HepG2 (cell line): ENCODE data around the gene ACACA. TPM values are rescaled to one million over a fixed set of nuclear protein-coding genes. Genes with fewer than 3 reads are reported as not detected.

Experiments used
- FOXK2 ChIP-seq: fragments of 450-650 bp; IDR thresholded peaks from 2 replicates; pipeline ENCODE4 v1.6.1; 2016
- GATAD2A ChIP-seq: IDR thresholded peaks from 2 replicates; pipeline ENCODE4 v1.6.1; 2016
- JUND ChIP-seq: sonication (generic); formaldehyde crosslinking; IDR thresholded peaks from 2 replicates; pipeline ENCODE4 v1.8.0; 2022; ENCODE audit warnings: mild to moderate bottlenecking, missing genetic modification reagents
- MAFK ChIP-seq, 2 experiments: IDR thresholded peaks in 1 of 2; conservative IDR thresholded peaks in 1 of 2; 2 replicates each; pipeline ENCODE4 v1.6.1; 2011; ENCODE audit warnings: improper control_type of control experiment in 2 of 2, low read length in 2 of 2
- NCOR1 ChIP-seq: fragments of 200-600 bp; sonication (generic); IDR thresholded peaks from 2 replicates; pipeline ENCODE4 v1.7.0; 2017; ENCODE audit warnings: antibody characterized with exemption, low read length, borderline replicate concordance
- NRL ChIP-seq: sonication (generic); formaldehyde crosslinking; IDR thresholded peaks from 2 replicates; pipeline ENCODE4 v1.5.0; 2020; ENCODE audit warnings: missing genetic modification reagents, mild to moderate bottlenecking, moderate library complexity, borderline replicate concordance
- POGK ChIP-seq: sonication (generic); formaldehyde crosslinking; conservative IDR thresholded peaks from 2 replicates; pipeline ENCODE4 v1.8.0; 2022; ENCODE audit warnings: mild to moderate bottlenecking, moderate library complexity, missing genetic modification reagents
- SKI ChIP-seq: fragments of 450-650 bp; IDR thresholded peaks from one replicate; pipeline ENCODE4 v1.6.1; 2018; ENCODE audit warnings: mild to moderate bottlenecking; ENCODE audit not compliant: partially characterized antibody
- TBX2 ChIP-seq: sonication (generic); formaldehyde crosslinking; IDR thresholded peaks from 2 replicates; pipeline ENCODE4 v1.5.0; 2020; ENCODE audit warnings: missing genetic modification reagents, mild to moderate bottlenecking, borderline replicate concordance
- TFE3 ChIP-seq: IDR thresholded peaks from 2 replicates; pipeline ENCODE4 v1.6.1; 2016
- ZKSCAN1 ChIP-seq: fragments of 150-350 bp; IDR thresholded peaks from 2 replicates; pipeline ENCODE4 v1.6.1; 2014; ENCODE audit warnings: low read length
- ZNF350 ChIP-seq: sonication (generic); formaldehyde crosslinking; IDR thresholded peaks from 2 replicates; pipeline ENCODE4 v1.4.0; 2020; ENCODE audit warnings: mild to moderate bottlenecking, low read depth, missing genetic modification reagents, borderline replicate concordance
- ZNF766 ChIP-seq: sonication (generic); formaldehyde crosslinking; IDR thresholded peaks from 2 replicates; pipeline ENCODE4 v1.5.0; 2020; ENCODE audit warnings: missing genetic modification reagents, borderline replicate concordance
- polyA plus RNA-seq, 8 experiments: library from polyadenylated mRNA; depleted of rRNA in 3 of 8; stranded (reverse) in 7 of 8; unstranded in 1 of 8; fragments of >200 nt; fragmentation: Illumina TruSeq in 4 of 8; extraction: Trizol in 4 of 8; gene quantifications; 2 replicates each; pipeline versions ENCODE4 v1.2.1 to v1.2.3, GENCODE V29; 2011 to 2016; ENCODE audit warnings: low read depth in 4 of 8, missing spikeins in 1 of 8, mixed read lengths in 1 of 8; ENCODE audit not compliant: insufficient read depth in 1 of 8
- total RNA-seq, 5 experiments: library from RNA; depleted of rRNA; stranded (reverse); fragments of >200 nt; fragmentation: Illumina TruSeq; extraction: Trizol; gene quantifications; 2 replicates each; pipeline ENCODE4 v1.2.3, GENCODE V29; 2016; ENCODE audit warnings: low read depth in 1 of 5
- TF ChIP-seq, protein P1 (sequence below): sonication (generic); formaldehyde crosslinking; IDR thresholded peaks from 2 replicates; pipeline ENCODE4 v1.4.0; 2020; ENCODE audit warnings: mild to moderate bottlenecking, missing genetic modification reagents
- TF ChIP-seq, protein P2 (sequence below): sonication (generic); formaldehyde crosslinking; IDR thresholded peaks from 2 replicates; pipeline ENCODE4 v1.8.0; 2022; ENCODE audit warnings: mild to moderate bottlenecking, missing genetic modification reagents; ENCODE audit not compliant: insufficient replicate concordance

The ACACA gene
- total and polyA plus RNA-seq, 2 of the 13 experiments (the other 11 are each of a cell fraction or from before 2014, with no cell fraction given): 39.2 to 47.2 TPM

DNA sequence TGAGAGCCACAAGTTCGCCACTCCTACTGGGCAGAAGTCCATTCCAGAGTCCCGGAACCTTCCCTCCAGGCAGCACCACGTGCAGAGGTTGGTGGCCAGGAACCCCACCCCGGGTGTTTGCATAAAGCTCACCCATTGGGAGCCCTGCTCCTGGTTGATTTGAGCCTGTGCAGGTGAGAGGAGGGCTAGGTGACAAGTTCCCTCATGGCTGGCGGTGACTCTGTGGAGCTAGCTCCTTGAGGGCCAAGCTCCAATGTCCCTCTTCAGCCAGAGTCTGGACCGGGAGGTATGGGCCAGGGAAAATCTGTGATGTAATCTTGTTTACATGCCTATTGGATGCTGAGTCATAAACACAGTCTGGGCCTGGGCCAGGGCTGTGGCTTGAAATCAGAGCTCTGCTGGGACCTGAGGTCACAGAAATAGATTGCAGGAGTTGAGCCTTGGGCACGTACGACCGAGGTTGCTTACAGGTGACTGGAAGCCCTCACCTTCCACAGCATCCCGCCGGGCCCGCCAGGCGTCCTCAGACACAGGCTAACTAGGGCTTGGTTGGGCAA is 339.0 kb downstream of the ACACA start (continued):
- TF ChIP-seq, protein P1, sequence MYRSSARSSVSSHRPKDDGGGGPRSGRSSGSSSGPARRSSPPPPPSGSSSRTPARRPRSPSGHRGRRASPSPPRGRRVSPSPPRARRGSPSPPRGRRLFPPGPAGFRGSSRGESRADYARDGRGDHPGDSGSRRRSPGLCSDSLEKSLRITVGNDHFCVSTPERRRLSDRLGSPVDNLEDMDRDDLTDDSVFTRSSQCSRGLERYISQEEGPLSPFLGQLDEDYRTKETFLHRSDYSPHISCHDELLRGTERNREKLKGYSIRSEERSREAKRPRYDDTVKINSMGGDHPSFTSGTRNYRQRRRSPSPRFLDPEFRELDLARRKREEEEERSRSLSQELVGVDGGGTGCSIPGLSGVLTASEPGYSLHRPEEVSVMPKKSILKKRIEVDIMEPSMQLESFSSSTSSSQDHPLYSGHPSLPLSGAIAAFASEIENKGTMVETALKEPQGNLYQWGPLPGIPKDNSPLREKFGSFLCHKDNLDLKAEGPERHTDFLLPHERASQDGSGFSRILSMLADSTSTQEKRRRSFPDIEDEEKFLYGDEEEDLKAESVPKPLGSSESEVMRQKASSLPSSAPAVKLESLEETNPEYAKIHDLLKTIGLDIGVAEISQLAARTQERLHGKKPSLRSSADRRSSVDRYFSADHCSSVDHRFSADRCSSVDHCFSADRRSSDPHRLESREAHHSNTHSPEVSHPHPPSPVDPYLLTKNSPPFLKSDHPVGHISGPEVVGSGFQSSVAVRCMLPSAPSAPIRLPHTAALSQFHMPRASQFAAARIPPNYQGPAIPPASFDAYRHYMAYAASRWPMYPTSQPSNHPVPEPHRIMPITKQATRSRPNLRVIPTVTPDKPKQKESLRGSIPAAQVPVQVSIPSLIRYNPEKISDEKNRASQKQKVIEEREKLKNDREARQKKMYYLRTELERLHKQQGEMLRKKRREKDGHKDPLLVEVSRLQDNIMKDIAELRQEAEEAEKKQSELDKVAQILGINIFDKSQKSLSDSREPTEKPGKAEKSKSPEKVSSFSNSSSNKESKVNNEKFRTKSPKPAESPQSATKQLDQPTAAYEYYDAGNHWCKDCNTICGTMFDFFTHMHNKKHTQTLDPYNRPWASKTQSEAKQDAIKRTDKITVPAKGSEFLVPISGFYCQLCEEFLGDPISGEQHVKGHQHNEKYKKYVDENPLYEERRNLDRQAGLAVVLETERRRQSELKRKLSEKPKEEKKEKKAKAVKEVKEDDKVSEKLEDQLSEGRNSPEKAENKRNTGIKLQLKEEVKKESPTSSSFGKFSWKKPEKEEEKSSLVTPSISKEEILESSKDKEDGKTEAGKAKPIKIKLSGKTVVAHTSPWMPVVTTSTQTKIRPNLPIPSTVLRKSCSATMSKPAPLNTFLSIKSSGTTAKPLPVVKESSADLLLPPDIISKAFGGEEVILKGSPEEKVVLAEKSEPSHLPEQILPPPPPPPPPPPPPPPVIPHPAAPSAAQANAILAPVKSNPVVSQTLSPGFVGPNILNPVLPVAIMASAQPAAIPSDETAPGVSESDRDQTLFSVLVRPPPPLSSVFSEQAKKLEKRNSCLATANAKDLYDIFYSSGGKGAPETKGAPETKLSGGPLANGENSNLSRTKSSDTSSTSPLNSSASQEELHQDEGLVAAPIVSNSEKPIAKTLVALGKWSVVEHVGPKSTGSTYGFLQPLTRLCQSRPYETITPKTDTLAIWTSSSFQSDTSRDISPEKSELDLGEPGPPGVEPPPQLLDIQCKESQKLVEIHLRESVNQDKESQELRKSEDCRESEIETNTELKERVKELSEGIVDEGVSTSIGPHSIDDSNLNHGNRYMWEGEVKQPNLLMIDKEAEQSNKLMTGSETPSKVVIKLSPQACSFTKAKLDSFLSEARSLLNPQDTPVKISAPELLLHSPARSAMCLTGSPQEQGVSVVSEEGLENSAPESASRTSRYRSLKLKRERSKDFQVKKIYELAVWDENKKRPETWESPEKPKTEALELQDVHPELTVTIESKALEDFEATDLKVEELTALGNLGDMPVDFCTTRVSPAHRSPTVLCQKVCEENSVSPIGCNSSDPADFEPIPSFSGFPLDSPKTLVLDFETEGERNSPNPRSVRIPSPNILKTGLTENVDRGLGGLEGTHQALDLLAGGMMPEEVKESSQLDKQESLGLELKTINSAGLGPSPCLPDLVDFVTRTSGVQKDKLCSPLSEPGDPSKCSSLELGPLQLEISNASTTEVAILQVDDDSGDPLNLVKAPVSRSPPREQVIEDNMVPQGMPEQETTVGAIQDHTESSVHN (CRISPR knock-in tag): no peak
- TF ChIP-seq POGK (CRISPR knock-in tag) (peak; percentile 64; the same call in 1 of the 2 replicates), ZKSCAN1 (no peak), ZNF350 (CRISPR knock-in tag) (peak; percentile 54; the same call in 1 of the 2 replicates), TFE3 (CRISPR knock-in tag) (no peak), ZNF766 (CRISPR knock-in tag) (peak; percentile 45; the same call in 1 of the 2 replicates), MAFK (conservative IDR thresholded peaks at IDR 0.05 in 1 of 2, IDR thresholded peaks at IDR 0.05 in 1 of 2; ENCODE audit: low read length in 2 of 2) (peak; percentile 61 to 70), JUND (CRISPR knock-in tag) (no peak), NCOR1 (no peak), TBX2 (peak; percentile 33; the same call in 1 of the 2 replicates), FOXK2 (peak; percentile 51; the same call in 1 of the 2 replicates), GATAD2A (CRISPR knock-in tag) (peak; percentile 64), SKI (peak; percentile 56), NRL (CRISPR knock-in tag) (peak; percentile 63; the same call in 1 of the 2 replicates)
- TF ChIP-seq, protein P2, sequence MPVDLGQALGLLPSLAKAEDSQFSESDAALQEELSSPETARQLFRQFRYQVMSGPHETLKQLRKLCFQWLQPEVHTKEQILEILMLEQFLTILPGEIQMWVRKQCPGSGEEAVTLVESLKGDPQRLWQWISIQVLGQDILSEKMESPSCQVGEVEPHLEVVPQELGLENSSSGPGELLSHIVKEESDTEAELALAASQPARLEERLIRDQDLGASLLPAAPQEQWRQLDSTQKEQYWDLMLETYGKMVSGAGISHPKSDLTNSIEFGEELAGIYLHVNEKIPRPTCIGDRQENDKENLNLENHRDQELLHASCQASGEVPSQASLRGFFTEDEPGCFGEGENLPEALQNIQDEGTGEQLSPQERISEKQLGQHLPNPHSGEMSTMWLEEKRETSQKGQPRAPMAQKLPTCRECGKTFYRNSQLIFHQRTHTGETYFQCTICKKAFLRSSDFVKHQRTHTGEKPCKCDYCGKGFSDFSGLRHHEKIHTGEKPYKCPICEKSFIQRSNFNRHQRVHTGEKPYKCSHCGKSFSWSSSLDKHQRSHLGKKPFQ (CRISPR knock-in tag): no peak
